Activated effector memory CD4-positive, alpha-beta T cell treated with Interleukin-2 at 50 U/mL for 16 hours (primary cell): ENCODE data around the gene PDE3A.

Source experiments
- DNase-seq: peaks from one replicate; pipeline ENCODE4 v3.0.0-alpha.2; 2020

PDE3A gene

GRCh38 chr12:20426957-20427356 lies 58.6 kb downstream of the PDE3A start:
- DNase-seq, result no peak

- no peak for DNase-seq
These were observed 61.5 kb downstream of the PDE3A start for GRCh38 chr12:20429852-20430251.

GRCh38 chr12:20432290-20432689 lies 64.0 kb downstream of the PDE3A start:
- no peak for DNase-seq

- no peak for DNase-seq
These were observed 66.7 kb downstream of the PDE3A start for GRCh38 chr12:20434996-20435395.

GRCh38 chr12:20436316-20436715 lies 68.0 kb downstream of the PDE3A start:
- DNase-seq, result no peak

- DNase-seq, result no peak
These were observed 70.0 kb downstream of the PDE3A start for GRCh38 chr12:20438299-20438779.

- no peak for DNase-seq
These were observed 71.3 kb downstream of the PDE3A start for GRCh38 chr12:20439626-20440025.

- no peak for DNase-seq
These were observed 72.1 kb downstream of the PDE3A start for GRCh38 chr12:20440408-20440807.

- no peak for DNase-seq
These were observed 74.0 kb downstream of the PDE3A start for GRCh38 chr12:20442322-20442721.

- no peak for DNase-seq
These were observed 74.9 kb downstream of the PDE3A start for GRCh38 chr12:20443255-20443654.

GRCh38 chr12:20443792-20444191 lies 75.5 kb downstream of the PDE3A start:
- DNase-seq, result no peak

GRCh38 chr12:20444595-20445170 lies 76.3 kb downstream of the PDE3A start:
- DNase-seq, result no peak

GRCh38 chr12:20445687-20446086 lies 77.3 kb downstream of the PDE3A start:
- DNase-seq, result no peak

- DNase-seq, result no peak
These were observed 78.5 kb downstream of the PDE3A start for GRCh38 chr12:20446836-20447235.

- DNase-seq, result no peak
These were observed 80.4 kb downstream of the PDE3A start for GRCh38 chr12:20448781-20449180.

GRCh38 chr12:20450591-20451180 lies 82.3 kb downstream of the PDE3A start:
- no peak for DNase-seq

- DNase-seq, result no peak
These were observed 83.4 kb downstream of the PDE3A start for GRCh38 chr12:20451761-20452160.

GRCh38 chr12:20452496-20453010 lies 84.2 kb downstream of the PDE3A start:
- no peak for DNase-seq

GRCh38 chr12:20453756-20454310 lies 85.5 kb downstream of the PDE3A start:
- DNase-seq, result no peak

- DNase-seq, result no peak
These were observed 86.8 kb downstream of the PDE3A start for GRCh38 chr12:20455001-20455706.

GRCh38 chr12:20457582-20457981 lies 89.2 kb downstream of the PDE3A start:
- DNase-seq, result no peak

GRCh38 chr12:20458011-20458410 lies 89.7 kb downstream of the PDE3A start:
- DNase-seq, result no peak

GRCh38 chr12:20459920-20460319 lies 91.6 kb downstream of the PDE3A start:
- DNase-seq, result no peak

GRCh38 chr12:20460956-20461355 lies 92.6 kb downstream of the PDE3A start:
- no peak for DNase-seq
